Fibroblast of lung (primary cell): ENCODE measurements around the gene VN1R4.

Experiments used
- CTCF ChIP-seq, 2 donors: IDR thresholded peaks in 1 of 2; conservative IDR thresholded peaks in 1 of 2; 1 replicate in 1 of 2; 2 replicates in 1 of 2; pipeline ENCODE4 v1.5.1; 2011 to 2012; ENCODE audit warnings: low read length in 2 of 2, control low read depth in 1 of 2, inconsistent platforms in 1 of 2, low read depth in 1 of 2, mild to moderate bottlenecking in 1 of 2
- EZH2 ChIP-seq: IDR thresholded peaks from 2 replicates; pipeline ENCODE4 v1.5.1; 2012; ENCODE audit warnings: low read length, control low read depth, mild to moderate bottlenecking; ENCODE audit errors: missing control alignments

- TF ChIP-seq CTCF (conservative IDR thresholded peaks at IDR 0.05 in 1 of 2, IDR thresholded peaks at IDR 0.05 in 1 of 2; ENCODE audit: low read depth in 1 of 2, low read length in 2 of 2) (peak; percentile 23 to 28), EZH2 (no peak)
Measured at GRCh38 chr19:53308339-53308811, 40.9 kb upstream of the VN1R4 start.
